HG03139 (cell line): ENCODE results near the gene KLC1.

Experiments used
- ATAC-seq: cut with Tn5 transposase; IDR thresholded peaks from one replicate; pipeline ENCODE4 v1.9.1; 2021; ENCODE audit not compliant: unreplicated experiment

KLC1 gene

GRCh38 chr14:103748534-103748857 is 119.5 kb downstream of the KLC1 start:
- no peak for ATAC-seq

DNA sequence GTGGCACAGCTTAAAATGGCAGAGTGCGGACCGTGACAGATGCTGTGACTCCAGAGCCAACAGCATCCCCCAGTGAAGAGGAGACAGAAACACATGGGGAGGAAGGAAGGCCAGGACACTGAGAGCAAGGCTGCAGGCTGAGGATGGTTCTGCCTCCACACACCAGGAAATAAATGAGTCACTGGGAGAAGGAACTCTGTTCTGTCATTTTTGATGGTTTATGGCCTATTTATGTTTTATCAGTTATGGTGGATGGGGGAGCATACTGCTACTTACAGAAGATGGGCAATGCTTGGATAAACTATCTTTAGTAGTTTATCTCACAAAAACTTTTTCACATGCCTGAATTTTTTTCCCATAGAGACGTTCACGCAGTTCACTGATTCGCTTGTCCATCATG is 120.4 kb downstream of the KLC1 start:
- ATAC-seq, result no peak

GRCh38 chr14:103749860-103750259 is 120.8 kb downstream of the KLC1 start:
- no peak for ATAC-seq
